HG02588 (cell line): ENCODE data around the gene PRG2.
"Not testable (repeated sequence)": the region's sequence is repeated elsewhere in the genome, so short reads cannot be mapped to it uniquely, and the experiment has no call there.

ENCODE experiments used
- ATAC-seq: cut with Tn5 transposase; IDR thresholded peaks from one replicate; pipeline ENCODE4 v1.9.1; 2021; ENCODE audit warnings: mild to moderate bottlenecking, moderate library complexity; ENCODE audit not compliant: unreplicated experiment

Gene PRG2

DNA sequence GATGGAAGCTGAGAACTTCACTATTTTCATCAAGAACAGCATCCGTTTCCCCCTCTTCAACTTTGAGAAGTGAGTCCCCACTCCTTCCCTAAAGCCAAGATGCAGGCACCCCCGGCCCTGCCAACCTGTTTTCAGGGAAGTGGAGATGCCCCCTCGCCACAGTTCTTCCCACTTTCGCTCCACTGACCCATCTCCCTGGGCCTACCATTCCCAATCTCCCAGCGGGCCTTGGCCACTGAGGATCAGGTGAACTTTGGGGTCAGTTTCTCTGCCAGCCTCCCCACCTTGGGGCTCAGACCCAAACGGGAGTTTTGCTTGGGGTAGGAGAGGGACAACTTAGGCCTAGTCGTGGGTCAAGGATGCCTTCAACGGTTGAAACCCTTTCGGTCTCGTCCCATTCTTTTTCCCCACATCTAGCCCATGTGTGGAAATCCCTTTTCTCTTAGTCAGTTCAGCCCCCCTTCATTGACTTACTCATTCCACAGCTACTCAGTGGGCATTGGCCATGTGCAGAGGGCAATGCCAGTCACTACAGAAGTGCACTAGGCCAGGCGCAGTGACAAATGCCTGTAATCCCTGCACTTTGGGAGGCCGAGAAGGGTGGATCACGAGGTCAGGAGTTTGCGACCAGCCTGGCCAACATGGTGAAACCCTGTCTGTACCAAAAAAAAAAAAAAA is 41.7 kb downstream of the PRG2 start:
- ATAC-seq: no peak

GRCh38 chr11:57348052-57348451 is 42.4 kb downstream of the PRG2 start:
- no peak for ATAC-seq

DNA sequence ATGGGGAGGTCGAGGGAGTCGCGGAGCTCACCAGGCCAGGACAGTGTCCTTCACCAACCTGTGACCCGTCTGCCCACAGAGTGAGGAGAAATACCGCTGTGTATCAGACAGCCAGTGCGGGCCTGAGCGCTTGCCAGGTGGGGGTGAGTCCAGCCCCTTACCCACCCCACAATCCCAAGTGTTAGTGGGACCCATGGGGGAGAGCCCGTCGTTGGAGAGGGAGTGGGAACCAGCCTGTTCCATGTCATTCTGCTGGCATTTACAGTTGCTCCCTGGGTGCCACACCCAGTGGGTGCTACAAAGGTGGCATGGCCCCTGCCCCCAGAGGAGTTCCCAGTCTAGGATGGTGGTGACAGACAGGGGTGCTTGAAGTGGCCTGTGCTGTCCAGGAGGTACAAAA is 43.1 kb downstream of the PRG2 start:
- ATAC-seq: no peak

- peak; percentile 77 for ATAC-seq
Observed at GRCh38 chr11:57345555-57346211, 44.8 kb downstream of the PRG2 start.

- no peak for ATAC-seq
Observed at GRCh38 chr11:57344826-57345225, 45.6 kb downstream of the PRG2 start.

DNA sequence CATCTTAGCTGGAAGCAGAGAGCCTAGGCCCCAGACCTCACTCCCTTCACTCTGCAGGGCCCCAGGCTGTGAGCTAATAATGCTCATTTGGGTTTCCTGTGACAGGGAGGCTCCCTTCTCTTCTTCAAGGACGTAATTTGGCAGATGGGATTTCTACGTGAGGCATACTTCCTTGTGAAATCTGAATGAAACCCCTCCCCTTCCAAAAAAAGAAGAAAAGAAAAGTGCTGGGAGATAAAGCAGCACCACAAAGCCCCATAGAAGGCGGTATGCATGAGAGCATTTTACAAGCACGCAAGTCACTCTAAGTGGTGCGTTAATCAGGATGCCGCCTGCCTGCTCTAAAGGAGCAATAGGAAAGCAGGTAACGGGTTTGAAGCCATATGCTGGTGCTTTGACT is 46.6 kb downstream of the PRG2 start:
- no peak for ATAC-seq

- no peak for ATAC-seq
Observed at GRCh38 chr11:57342702-57343101, 47.7 kb downstream of the PRG2 start.

GRCh38 chr11:57341250-57341808 is 49.1 kb downstream of the PRG2 start:
- no peak for ATAC-seq

DNA sequence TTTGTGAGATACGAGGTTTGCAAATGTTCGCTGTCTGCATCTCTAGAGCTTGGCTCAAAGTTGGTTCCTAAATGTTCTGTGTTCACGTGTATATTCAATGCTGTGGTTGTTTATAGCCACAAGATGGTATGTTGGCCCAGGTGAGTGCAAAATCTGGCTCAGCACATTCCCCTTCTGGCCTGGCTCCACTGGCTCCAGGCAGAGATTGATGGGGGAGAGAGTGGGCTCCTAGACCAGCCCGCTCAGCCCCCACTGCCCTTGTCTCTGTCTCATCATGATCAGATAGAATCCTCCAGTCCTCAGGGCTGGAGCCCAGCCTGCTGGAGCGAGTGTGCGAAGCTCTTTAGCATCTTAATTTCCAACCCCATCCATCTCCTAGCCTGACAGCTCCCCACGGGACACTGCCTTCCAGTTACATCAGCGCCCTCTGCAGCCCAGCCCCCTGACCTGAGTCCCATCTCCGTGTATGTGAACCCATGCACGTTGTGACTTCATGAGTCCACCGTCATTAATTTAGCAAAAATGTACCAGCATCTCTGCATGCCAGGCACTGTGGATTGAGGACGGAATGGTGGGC is 50.3 kb downstream of the PRG2 start:
- ATAC-seq: no peak

- ATAC-seq: no peak
Observed at GRCh38 chr11:57339328-57339727, 51.1 kb downstream of the PRG2 start.

DNA sequence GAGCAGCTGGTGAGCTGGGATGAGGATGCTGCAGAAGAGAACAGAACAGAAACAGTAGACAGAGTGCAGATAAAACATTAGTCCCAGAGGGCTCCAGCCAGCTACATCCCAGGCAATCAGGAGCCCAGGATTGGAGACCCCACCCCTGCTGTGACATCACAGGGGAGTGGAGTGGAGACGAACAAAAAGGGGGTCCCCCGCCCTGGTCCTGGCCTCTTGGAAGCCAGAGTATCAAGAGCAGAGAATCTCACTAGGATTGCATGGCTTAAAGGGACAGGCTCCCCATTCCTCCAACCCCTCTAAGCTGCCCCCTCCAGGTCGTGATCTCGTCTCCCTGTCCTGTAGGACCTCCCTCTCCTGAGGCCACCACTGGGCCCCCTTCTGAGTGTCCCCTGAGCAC is 52.3 kb downstream of the PRG2 start, which contains the start of gene P2RX3:
P2RX3 (plus strand) TSS at position 211 of the 400 bp plus-strand sequence. CDS start 199 bp downstream, outside the sequence.
- ATAC-seq: no peak

GRCh38 chr11:57336856-57337255 is 53.6 kb downstream of the PRG2 start:
- ATAC-seq: not testable (repeated sequence)
